ENCODE results near the gene FAM221B.

GRCh38 chr9:35828716-35829083 lies at the start of gene FAM221B:
- no peak for TF ChIP-seq CTCF (IDR thresholded peaks at IDR 0.05; ENCODE audit: borderline replicate concordance, extremely low read depth, low read length, poor library complexity, severe bottlenecking)
- no peak for TF ChIP-seq EZH2 (IDR thresholded peaks at IDR 0.05; ENCODE audit: borderline replicate concordance, low read depth, low read length, severe bottlenecking)
